ENCODE data around the gene SLC6A11. TPM values are rescaled to one million over a fixed set of nuclear protein-coding genes. Genes with fewer than 3 reads are reported as not detected.

The SLC6A11 gene
- total RNA-seq, result not detected in 2 replicates

DNA sequence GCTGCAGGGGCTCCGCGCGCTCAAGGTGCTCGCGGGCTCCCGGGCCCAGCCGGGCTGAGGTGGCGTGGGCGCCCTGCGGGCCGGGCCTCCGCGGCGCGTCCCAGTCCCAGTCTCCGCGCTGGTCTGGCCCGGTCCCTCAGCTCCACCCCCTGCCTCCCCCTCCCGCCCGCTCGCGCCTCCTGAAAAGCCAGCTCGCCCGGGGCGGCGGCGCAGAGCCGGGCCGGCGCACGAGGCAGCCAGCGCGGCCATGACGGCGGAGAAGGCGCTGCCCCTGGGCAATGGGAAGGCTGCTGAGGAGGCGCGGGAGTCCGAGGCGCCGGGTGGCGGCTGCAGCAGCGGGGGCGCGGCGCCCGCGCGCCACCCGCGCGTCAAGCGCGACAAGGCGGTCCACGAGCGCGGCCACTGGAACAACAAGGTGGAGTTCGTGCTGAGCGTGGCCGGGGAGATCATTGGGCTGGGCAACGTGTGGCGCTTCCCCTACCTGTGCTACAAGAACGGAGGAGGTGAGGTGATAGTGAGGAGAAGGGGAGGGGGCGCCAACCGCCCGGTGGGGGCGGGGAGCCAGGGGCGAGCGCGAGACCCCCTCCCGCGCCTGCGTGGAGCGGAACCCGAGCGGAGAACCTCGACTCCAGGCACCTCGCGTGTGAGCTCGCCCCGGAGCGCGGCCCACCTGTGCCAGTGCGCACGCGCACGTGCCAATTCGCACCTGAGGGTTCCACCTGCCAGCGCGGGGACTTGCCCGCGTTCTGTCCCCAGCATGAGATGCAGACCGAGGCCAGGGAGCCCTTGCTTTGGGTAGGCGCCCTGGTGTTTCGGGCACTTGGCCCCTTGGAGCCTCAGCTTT is at the start of gene SLC6A11:
Gene SLC6A11 (plus strand): TSS at position 210 of the 844 bp plus-strand sequence. CDS start 38 bp downstream, at position 248.
- DNase-seq (ENCODE audit: insufficient read length, low spot score, missing footprints), result no peak
- TF ChIP-seq, protein P1, sequence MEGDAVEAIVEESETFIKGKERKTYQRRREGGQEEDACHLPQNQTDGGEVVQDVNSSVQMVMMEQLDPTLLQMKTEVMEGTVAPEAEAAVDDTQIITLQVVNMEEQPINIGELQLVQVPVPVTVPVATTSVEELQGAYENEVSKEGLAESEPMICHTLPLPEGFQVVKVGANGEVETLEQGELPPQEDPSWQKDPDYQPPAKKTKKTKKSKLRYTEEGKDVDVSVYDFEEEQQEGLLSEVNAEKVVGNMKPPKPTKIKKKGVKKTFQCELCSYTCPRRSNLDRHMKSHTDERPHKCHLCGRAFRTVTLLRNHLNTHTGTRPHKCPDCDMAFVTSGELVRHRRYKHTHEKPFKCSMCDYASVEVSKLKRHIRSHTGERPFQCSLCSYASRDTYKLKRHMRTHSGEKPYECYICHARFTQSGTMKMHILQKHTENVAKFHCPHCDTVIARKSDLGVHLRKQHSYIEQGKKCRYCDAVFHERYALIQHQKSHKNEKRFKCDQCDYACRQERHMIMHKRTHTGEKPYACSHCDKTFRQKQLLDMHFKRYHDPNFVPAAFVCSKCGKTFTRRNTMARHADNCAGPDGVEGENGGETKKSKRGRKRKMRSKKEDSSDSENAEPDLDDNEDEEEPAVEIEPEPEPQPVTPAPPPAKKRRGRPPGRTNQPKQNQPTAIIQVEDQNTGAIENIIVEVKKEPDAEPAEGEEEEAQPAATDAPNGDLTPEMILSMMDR (IDR thresholded peaks at IDR 0.05; ENCODE audit: extremely low read depth, low read depth, low read length), result no peak
- Histone ChIP-seq H3K4me2 (ENCODE audit: insufficient read depth, low read length) (no peak within 1 kb of the TSS), H3K4me1 (ENCODE audit: insufficient read depth, low read length) (no peaks in the 10 kb centered on the region), H3K9me3 (ENCODE audit: low read depth, low read length) (no peaks in the 10 kb centered on the region), H2AFZ (ENCODE audit: low read length) (no peak within 1 kb of the TSS), H3K36me3 (ENCODE audit: insufficient read depth, low read length) (no peaks in the 10 kb centered on the region), H4K20me1 (ENCODE audit: insufficient read depth, low read length) (no peaks in the 10 kb centered on the region), H3K27ac (ENCODE audit: low read depth, low read length) (no peak within 1 kb of the TSS), H3K27me3 (ENCODE audit: insufficient read depth, low read length) (peaks cover 27% of the 10 kb centered on the region), H3K4me3 (ENCODE audit: insufficient read depth, low read length) (no peak within 1 kb of the TSS), H3K79me2 (ENCODE audit: insufficient read depth, low read length) (no peaks in the 10 kb centered on the region)

DNA sequence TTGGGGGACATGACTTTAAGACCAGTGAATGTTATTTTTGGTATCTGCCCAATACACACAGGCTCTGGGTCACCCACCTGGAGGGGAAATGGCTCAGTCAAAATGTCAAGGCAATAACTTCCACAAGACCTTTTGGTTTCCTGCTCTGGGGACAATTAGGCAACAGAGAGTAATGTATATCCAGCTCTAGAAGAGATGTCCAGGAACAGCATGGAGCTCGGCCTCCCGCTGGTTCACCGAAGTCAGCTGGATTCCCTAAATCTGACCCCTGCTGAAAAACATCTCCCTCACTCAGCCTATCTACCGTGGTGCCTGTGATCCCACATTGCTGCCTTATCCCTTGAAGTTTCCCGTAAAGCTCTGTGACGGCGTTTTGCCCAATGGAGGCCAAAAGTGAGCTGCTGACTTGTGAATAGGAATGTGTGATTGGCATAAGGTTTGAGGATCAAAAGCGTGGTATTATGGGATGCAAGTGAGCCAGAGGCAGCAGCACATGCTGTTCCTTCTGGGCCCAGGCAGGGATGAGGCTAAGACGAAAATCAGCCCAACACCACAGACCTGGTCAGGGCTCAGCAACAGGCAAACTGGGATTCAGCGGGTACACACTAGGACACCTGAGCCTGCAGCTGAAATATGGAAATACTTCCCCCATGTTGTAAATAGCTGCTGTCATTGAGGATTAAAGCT is 47.2 kb upstream of the SLC6A11 start:
- Histone ChIP-seq H3K27ac (ENCODE audit: low read depth, low read length) (no peak overlapping the region), H3K4me1 (ENCODE audit: insufficient read depth, low read length) (no peaks in the 10 kb centered on the region), H3K36me3 (ENCODE audit: insufficient read depth, low read length) (no peaks in the 10 kb centered on the region), H3K27me3 (ENCODE audit: insufficient read depth, low read length) (peaks cover 28% of the 10 kb centered on the region), H4K20me1 (ENCODE audit: insufficient read depth, low read length) (no peaks in the 10 kb centered on the region), H3K4me3 (ENCODE audit: insufficient read depth, low read length) (no peak overlapping the region), H3K4me2 (ENCODE audit: insufficient read depth, low read length) (no peak overlapping the region), H3K79me2 (ENCODE audit: insufficient read depth, low read length) (no peaks in the 10 kb centered on the region), H3K9me3 (ENCODE audit: low read depth, low read length) (no peaks in the 10 kb centered on the region), H2AFZ (ENCODE audit: low read length) (no peak overlapping the region)
- no peak for DNase-seq (ENCODE audit: insufficient read length, low spot score, missing footprints)
- TF ChIP-seq, protein P1 (IDR thresholded peaks at IDR 0.05; ENCODE audit: extremely low read depth, low read depth, low read length), result no peak

DNA sequence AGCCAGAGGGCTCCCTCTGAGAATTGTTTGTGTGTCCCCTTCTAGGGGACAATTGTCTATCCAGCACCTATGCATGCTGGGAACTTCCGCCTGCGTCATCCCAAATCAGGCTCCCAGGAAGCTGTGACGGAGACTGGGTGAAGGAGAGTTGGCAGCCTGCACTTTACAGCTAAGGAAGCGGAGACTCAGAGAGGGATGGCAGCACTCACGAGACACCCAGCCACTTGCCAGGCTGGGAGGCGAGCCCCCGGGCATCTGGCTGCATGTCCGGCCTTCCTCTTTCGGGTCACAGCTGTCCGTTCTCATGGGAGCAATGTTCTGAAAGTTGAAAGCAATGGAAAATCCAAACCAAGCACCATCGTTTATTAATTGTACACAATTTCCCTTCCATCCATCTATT is 45.5 kb upstream of the SLC6A11 start:
- TF ChIP-seq, protein P1 (IDR thresholded peaks at IDR 0.05; ENCODE audit: extremely low read depth, low read depth, low read length), result no peak
- no peak overlapping the region for H3K4me2 ChIP-seq (ENCODE audit: insufficient read depth, low read length)
- H2AFZ ChIP-seq (ENCODE audit: low read length), result no peak overlapping the region
- no peak overlapping the region for H3K27ac ChIP-seq (ENCODE audit: low read depth, low read length)
- H4K20me1 ChIP-seq (ENCODE audit: insufficient read depth, low read length), result no peaks in the 10 kb centered on the region
- no peaks in the 10 kb centered on the region for H3K9me3 ChIP-seq (ENCODE audit: low read depth, low read length)
- no peaks in the 10 kb centered on the region for H3K36me3 ChIP-seq (ENCODE audit: insufficient read depth, low read length)
- no peaks in the 10 kb centered on the region for H3K79me2 ChIP-seq (ENCODE audit: insufficient read depth, low read length)
- no peaks in the 10 kb centered on the region for H3K4me1 ChIP-seq (ENCODE audit: insufficient read depth, low read length)
- peaks cover 18% of the 10 kb centered on the region for H3K27me3 ChIP-seq (ENCODE audit: insufficient read depth, low read length)
- H3K4me3 ChIP-seq (ENCODE audit: insufficient read depth, low read length), result no peak overlapping the region
- DNase-seq (ENCODE audit: insufficient read length, low spot score, missing footprints), result no peak

- Histone ChIP-seq H3K9me3 (ENCODE audit: low read depth, low read length) (no peaks in the 10 kb centered on the region), H3K79me2 (ENCODE audit: insufficient read depth, low read length) (no peaks in the 10 kb centered on the region), H3K4me2 (ENCODE audit: insufficient read depth, low read length) (no peak overlapping the region), H3K27ac (ENCODE audit: low read depth, low read length) (no peak overlapping the region), H3K4me1 (ENCODE audit: insufficient read depth, low read length) (no peaks in the 10 kb centered on the region), H3K36me3 (ENCODE audit: insufficient read depth, low read length) (no peaks in the 10 kb centered on the region), H3K27me3 (ENCODE audit: insufficient read depth, low read length) (peaks cover 16% of the 10 kb centered on the region), H4K20me1 (ENCODE audit: insufficient read depth, low read length) (no peaks in the 10 kb centered on the region), H3K4me3 (ENCODE audit: insufficient read depth, low read length) (no peak overlapping the region), H2AFZ (ENCODE audit: low read length) (no peak overlapping the region)
- TF ChIP-seq, protein P1 (IDR thresholded peaks at IDR 0.05; ENCODE audit: extremely low read depth, low read depth, low read length), result no peak
- no peak for DNase-seq (ENCODE audit: insufficient read length, low spot score, missing footprints)
Observed at GRCh38 chr3:10770981-10771380, 45.0 kb upstream of the SLC6A11 start.
